ENCODE data around the gene MBOAT2. TPM values are rescaled to one million over a fixed set of nuclear protein-coding genes. Genes with fewer than 3 reads are reported as not detected.

The MBOAT2 gene
- total and polyA plus RNA-seq, 3 donors from 2014 or later: 21.2 to 24.8 (median 24.2) TPM

DNA sequence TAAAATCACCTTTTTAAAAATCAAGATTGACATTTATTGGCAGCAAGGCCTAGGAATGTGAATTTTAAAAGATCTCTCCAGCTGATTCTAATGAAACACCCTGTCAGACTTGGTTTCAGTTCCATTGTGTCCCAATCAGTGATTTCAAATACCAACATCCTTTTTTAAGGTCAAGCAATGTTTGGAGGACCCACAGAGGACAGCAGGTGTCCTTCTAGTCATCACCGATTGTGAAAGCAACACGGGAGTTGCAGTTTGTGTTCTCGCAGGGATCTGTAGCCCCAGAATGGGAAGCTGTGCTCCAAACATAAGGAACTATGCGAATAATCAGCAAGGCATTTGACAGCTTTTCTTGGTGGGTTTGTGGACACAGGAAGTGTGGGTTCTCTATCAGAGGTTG, 161.6 kb downstream of the MBOAT2 start:
- TF ChIP-seq POLR2A (IDR thresholded peaks at IDR 0.05): no peak
- TF ChIP-seq, protein P1, sequence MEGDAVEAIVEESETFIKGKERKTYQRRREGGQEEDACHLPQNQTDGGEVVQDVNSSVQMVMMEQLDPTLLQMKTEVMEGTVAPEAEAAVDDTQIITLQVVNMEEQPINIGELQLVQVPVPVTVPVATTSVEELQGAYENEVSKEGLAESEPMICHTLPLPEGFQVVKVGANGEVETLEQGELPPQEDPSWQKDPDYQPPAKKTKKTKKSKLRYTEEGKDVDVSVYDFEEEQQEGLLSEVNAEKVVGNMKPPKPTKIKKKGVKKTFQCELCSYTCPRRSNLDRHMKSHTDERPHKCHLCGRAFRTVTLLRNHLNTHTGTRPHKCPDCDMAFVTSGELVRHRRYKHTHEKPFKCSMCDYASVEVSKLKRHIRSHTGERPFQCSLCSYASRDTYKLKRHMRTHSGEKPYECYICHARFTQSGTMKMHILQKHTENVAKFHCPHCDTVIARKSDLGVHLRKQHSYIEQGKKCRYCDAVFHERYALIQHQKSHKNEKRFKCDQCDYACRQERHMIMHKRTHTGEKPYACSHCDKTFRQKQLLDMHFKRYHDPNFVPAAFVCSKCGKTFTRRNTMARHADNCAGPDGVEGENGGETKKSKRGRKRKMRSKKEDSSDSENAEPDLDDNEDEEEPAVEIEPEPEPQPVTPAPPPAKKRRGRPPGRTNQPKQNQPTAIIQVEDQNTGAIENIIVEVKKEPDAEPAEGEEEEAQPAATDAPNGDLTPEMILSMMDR (IDR thresholded peaks at IDR 0.05): no peak
- Histone ChIP-seq H3K4me3 (no peak overlapping the region), H3K36me3 (ENCODE audit: low read depth, missing control alignments) (no peaks in the 10 kb centered on the region), H3K27ac (no peak overlapping the region), H3K4me1 (no peaks in the 10 kb centered on the region), H3K9me3 (no peaks in the 10 kb centered on the region), H3K27me3 (no peaks in the 10 kb centered on the region)
- 78 to 87% methylated on average over 4 of the region's 4 CpGs for WGBS, 2 donors
- intact Hi-C loops (cut with DNase I; ENCODE audit: low total_unique reads): no loop called here
- no peak for DNase-seq

- no peaks in the 10 kb centered on the region for H3K9me3 ChIP-seq
- H3K4me3 ChIP-seq: no peak overlapping the region
- H3K27me3 ChIP-seq: no peaks in the 10 kb centered on the region
- H3K4me1 ChIP-seq: peaks cover 9% of the 10 kb centered on the region
- WGBS, 2 donors: 74 to 81% methylated on average over 11 to 12 of the region's 12 CpGs
- intact Hi-C loops (cut with DNase I; ENCODE audit: low total_unique reads): no loop called here
- H3K27ac ChIP-seq: no peak overlapping the region
- TF ChIP-seq POLR2A (IDR thresholded peaks at IDR 0.05): no peak
- no peaks in the 10 kb centered on the region for H3K36me3 ChIP-seq (ENCODE audit: low read depth, missing control alignments)
- DNase-seq: no peak
Observed at GRCh38 chr2:8840475-8841091, 162.9 kb downstream of the MBOAT2 start.

GRCh38 chr2:8839189-8839965, 164.1 kb downstream of the MBOAT2 start:
- intact Hi-C loops (cut with DNase I; ENCODE audit: low total_unique reads): no loop called here

DNA sequence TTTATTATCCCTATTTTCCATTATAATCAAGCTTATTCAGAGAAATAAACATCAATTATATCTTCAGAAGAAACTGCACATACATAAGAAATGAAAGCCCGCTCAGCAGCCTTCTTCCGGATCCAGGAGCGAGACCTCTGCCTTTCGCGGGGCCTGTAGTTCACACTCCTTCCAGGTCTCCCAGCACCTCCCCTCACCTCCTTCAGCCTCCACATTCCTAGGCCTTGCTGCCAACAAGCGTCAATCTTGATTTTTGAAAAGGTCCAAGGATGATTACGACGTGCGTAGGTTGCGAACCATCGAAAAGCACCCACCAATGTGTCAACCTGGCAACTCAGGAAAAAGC, 165.7 kb downstream of the MBOAT2 start:
- intact Hi-C loops (cut with DNase I; ENCODE audit: low total_unique reads): no loop called here
- Histone ChIP-seq H3K4me3 (peak overlapping the region; percentile 85 to 96), H3K4me1 (peaks cover 20% of the 10 kb centered on the region), H3K36me3 (ENCODE audit: low read depth, missing control alignments) (no peaks in the 10 kb centered on the region), H3K27ac (peak overlapping the region in 1 of 2 donors; percentile 77), H3K27me3 (no peaks in the 10 kb centered on the region), H3K9me3 (no peaks in the 10 kb centered on the region)
- TF ChIP-seq, protein P1 (IDR thresholded peaks at IDR 0.05): no peak
- no peak for TF ChIP-seq POLR2A (IDR thresholded peaks at IDR 0.05)
- WGBS, 2 donors: 55 to 67% methylated on average over 11 of the region's 11 CpGs
- DNase-seq: no peak

More at GRCh38 chr2:8839189-8839965, 164.1 kb downstream of the MBOAT2 start:
- WGBS, 2 donors: 54 to 62% methylated on average over 5 of the region's 5 CpGs
- Histone ChIP-seq H3K36me3 (ENCODE audit: low read depth, missing control alignments) (no peaks in the 10 kb centered on the region), H3K9me3 (no peaks in the 10 kb centered on the region), H3K27ac (no peak overlapping the region), H3K4me3 (no peak overlapping the region), H3K27me3 (no peaks in the 10 kb centered on the region), H3K4me1 (peaks cover 20% of the 10 kb centered on the region)
- no peak for DNase-seq
- TF ChIP-seq, protein P1 (IDR thresholded peaks at IDR 0.05): no peak
- TF ChIP-seq POLR2A (IDR thresholded peaks at IDR 0.05): no peak

GRCh38 chr2:8836971-8837794, 166.3 kb downstream of the MBOAT2 start, which contains the start of gene KIDINS220:
TSS of gene KIDINS220 (minus strand) at chr2:8837613. CDS start at chr2:8827093, 10,520 bp downstream.
- Histone ChIP-seq H3K9me3 (no peaks in the 10 kb centered on the region), H3K27me3 (no peaks in the 10 kb centered on the region), H3K27ac (peak within 1 kb of the TSS; percentile 61 to 77), H3K4me1 (peaks cover 20% of the 10 kb centered on the region), H3K36me3 (ENCODE audit: low read depth, missing control alignments) (no peaks in the 10 kb centered on the region), H3K4me3 (peak within 1 kb of the TSS; percentile 85 to 96)
- TF ChIP-seq, protein P1 (IDR thresholded peaks at IDR 0.05): no peak
- peak; percentile 54 for TF ChIP-seq POLR2A (IDR thresholded peaks at IDR 0.05)
- peak; percentile 91 for DNase-seq
- WGBS, 2 donors: 0% methylated on average over 17 to 65 of the region's 67 CpGs
- intact Hi-C loops (cut with DNase I; ENCODE audit: low total_unique reads): no loop called here

Measured in testis (tissue), 3 donors.